GM12878 (cell line): ENCODE data around the gene SLC37A1. TPM values are rescaled to one million over a fixed set of nuclear protein-coding genes. Genes with fewer than 3 reads are reported as not detected.

ENCODE experiments used
- ATAC-seq: fragments of 200-7000 bp; cut with Tn5 transposase; 3 replicates; pipeline ENCODE4 v1.9.1; 2020; ENCODE audit warnings: mild to moderate bottlenecking, moderate library complexity
- BruUV-seq: library from RNA; stranded (reverse); fragments of 400-500 nt; replicated peaks from 2 replicates; lab custom pipeline; 2021; lab: Mats Ljungman, UMichigan
- CTCF ChIA-PET: fragments of 300-600 bp; sonication (Branson Sonifier 250); formaldehyde crosslinking; extraction: SDS; loops from one replicate; lab custom pipeline; 2021; ENCODE audit warnings: inconsistent platforms; lab: Yijun Ruan, JAX
- POLR2A ChIA-PET: fragments of 350-600 bp; formaldehyde crosslinking; extraction: SDS; loops from one replicate; lab custom pipeline; 2021; ENCODE audit warnings: inconsistent platforms; lab: Charles Lee
- RAD21 ChIA-PET: fragments of 300-600 bp; sonication (Branson Sonifier 250); formaldehyde crosslinking; loops from one replicate; lab custom pipeline; 2023; ENCODE audit warnings: antibody characterized with exemption; ENCODE audit not compliant: unreplicated experiment; lab: Charles Lee
- SMC1A ChIA-PET: fragments of 300-600 bp; sonication (Branson Sonifier 250); formaldehyde crosslinking; loops from one replicate; lab custom pipeline; 2023; ENCODE audit not compliant: unreplicated experiment, uncharacterized antibody; lab: Charles Lee
- DNase-seq: peaks from one replicate; pipeline ENCODE4 v3.0.0-alpha.2; 2011; ENCODE audit warnings: low read depth, low spot score
- FAIRE-seq: peaks from 3 replicates; lab custom pipeline; 2011; peaks lifted over from hg19 to GRCh38; lab: Jason Lieb, UNC
- H2AFZ ChIP-seq: 2 replicates; pipeline ENCODE4 v1.6.0; 2011; ENCODE audit warnings: low read depth, low read length, control low read depth; ENCODE audit not compliant: control insufficient read depth
- H3K27ac ChIP-seq: 2 replicates; pipeline ENCODE4 v1.5.1; 2011; ENCODE audit warnings: control low read depth; ENCODE audit not compliant: control insufficient read depth, insufficient read depth
- H3K27me3 ChIP-seq, 2 experiments: replicated peaks in 1 of 2; 2 replicates each; pipeline versions ENCODE4 v1.6.0 to v1.6.1; 2011; ENCODE audit warnings: low read length in 1 of 2; ENCODE audit not compliant: control insufficient read depth in 2 of 2, insufficient read depth in 2 of 2
- H3K36me3 ChIP-seq, 2 experiments: 2 replicates each; pipeline ENCODE4 v1.5.1; 2011; ENCODE audit warnings: low read length in 1 of 2; ENCODE audit not compliant: control insufficient read depth in 2 of 2, insufficient read depth in 2 of 2
- H3K4me1 ChIP-seq: 2 replicates; pipeline ENCODE4 v1.6.1; 2011; ENCODE audit warnings: mild to moderate bottlenecking, low read length, moderate library complexity, mixed read lengths; ENCODE audit not compliant: control insufficient read depth, insufficient read depth
- H3K4me2 ChIP-seq: 2 replicates; pipeline ENCODE4 v1.6.0; 2011; ENCODE audit warnings: control low read depth; ENCODE audit not compliant: control insufficient read depth, insufficient read depth
- H3K4me3 ChIP-seq: fragments of 200-600 bp; sonication (generic); 2 replicates; pipeline ENCODE4 v1.5.1; 2016
- H3K79me2 ChIP-seq: 2 replicates; pipeline ENCODE4 v1.6.0; 2011; ENCODE audit warnings: low read length; ENCODE audit not compliant: control insufficient read depth, insufficient read depth
- H3K9ac ChIP-seq: 2 replicates; pipeline ENCODE4 v1.8.0; 2011; ENCODE audit warnings: low read length, control low read depth, mixed read lengths; ENCODE audit not compliant: control insufficient read depth, insufficient read depth
- H3K9me3 ChIP-seq: replicated peaks from 3 replicates; pipeline ENCODE4 v1.5.1; 2011; ENCODE audit warnings: mild to moderate bottlenecking, low read length; ENCODE audit not compliant: control insufficient read depth, insufficient read depth
- H4K20me1 ChIP-seq: 2 replicates; pipeline ENCODE4 v1.6.0; 2011; ENCODE audit not compliant: control insufficient read depth, insufficient read depth
- ATF7 ChIP-seq: fragments of 450-650 bp; IDR thresholded peaks from 2 replicates; pipeline ENCODE4 v1.6.1; 2016; ENCODE audit warnings: low read depth, mild to moderate bottlenecking
- CHD2 ChIP-seq: IDR thresholded peaks from 2 replicates; pipeline ENCODE4 v1.6.1; 2011; ENCODE audit warnings: low read depth, low read length, improper control_type of control experiment, borderline replicate concordance
- CHD4 ChIP-seq: fragments of 200-600 bp; sonication (generic); IDR thresholded peaks from 2 replicates; pipeline ENCODE4 v1.6.1; 2016; ENCODE audit warnings: mild to moderate bottlenecking
- EED ChIP-seq: sonication (generic); IDR thresholded peaks from 2 replicates; pipeline ENCODE4 v1.6.1; 2016; ENCODE audit warnings: antibody characterized with exemption, low read depth
- FOXK2 ChIP-seq: fragments of 450-650 bp; IDR thresholded peaks from 2 replicates; pipeline ENCODE4 v1.6.1; 2017; ENCODE audit warnings: mild to moderate bottlenecking, moderate library complexity
- HCFC1 ChIP-seq: fragments of 150-350 bp; IDR thresholded peaks from 2 replicates; pipeline ENCODE4 v1.6.1; 2014; ENCODE audit warnings: low read length
- IKZF2 ChIP-seq, 2 experiments: fragments of 450-650 bp; IDR thresholded peaks; 2 replicates each; pipeline ENCODE4 v1.6.1; 2017; ENCODE audit warnings: mild to moderate bottlenecking in 2 of 2, moderate library complexity in 2 of 2
- KAT2A ChIP-seq: conservative IDR thresholded peaks from 2 replicates; pipeline ENCODE4 v1.6.1; 2011; ENCODE audit warnings: low read depth, low read length; ENCODE audit not compliant: control insufficient read depth
- NFYB ChIP-seq: IDR thresholded peaks from 2 replicates; pipeline ENCODE4 v1.6.1; 2011; ENCODE audit warnings: low read depth, mild to moderate bottlenecking, low read length, improper control_type of control experiment, moderate library complexity; ENCODE audit not compliant: insufficient read depth
- RFX5 ChIP-seq: IDR thresholded peaks from 2 replicates; pipeline ENCODE4 v1.6.1; 2011; ENCODE audit warnings: low read depth, low read length, improper control_type of control experiment
- SIX5 ChIP-seq: IDR thresholded peaks from 2 replicates; pipeline ENCODE4 v1.6.1; 2011; ENCODE audit warnings: mild to moderate bottlenecking, low read depth, low read length, moderate library complexity; ENCODE audit not compliant: severe bottlenecking
- SUPT20H ChIP-seq: IDR thresholded peaks from 2 replicates; pipeline ENCODE4 v1.6.1; 2011; ENCODE audit warnings: low read depth, mild to moderate bottlenecking, low read length, moderate library complexity, borderline replicate concordance; ENCODE audit not compliant: control insufficient read depth
- USF2 ChIP-seq: IDR thresholded peaks from 2 replicates; pipeline ENCODE4 v1.6.1; 2011; ENCODE audit warnings: low read depth, low read length, improper control_type of control experiment, borderline replicate concordance
- WRNIP1 ChIP-seq: IDR thresholded peaks from 2 replicates; pipeline ENCODE4 v1.6.1; 2011; ENCODE audit warnings: low read depth, low read length, improper control_type of control experiment, borderline replicate concordance
- ZNF217 ChIP-seq: fragments of 450-650 bp; IDR thresholded peaks from 2 replicates; pipeline ENCODE4 v1.6.1; 2017; ENCODE audit warnings: antibody characterized with exemption, mild to moderate bottlenecking
- ZNF24 ChIP-seq: fragments of 450-650 bp; IDR thresholded peaks from 2 replicates; pipeline ENCODE4 v1.6.1; 2017; ENCODE audit warnings: antibody characterized with exemption, mild to moderate bottlenecking
- ZNF384 ChIP-seq: IDR thresholded peaks from 2 replicates; pipeline ENCODE4 v1.6.1; 2012; ENCODE audit warnings: low read depth, mild to moderate bottlenecking, low read length, improper control_type of control experiment, borderline replicate concordance
- WGBS: methylation state at CpG from one replicate; pipeline ENCODE4 v1.1.6; 2016; ENCODE audit warnings: low lambda C conversion rate; ENCODE audit not compliant: insufficient replicate concordance, insufficient coverage; ENCODE audit errors: missing lambda C conversion rate; 5-methylcytosine and 5-hydroxymethylcytosine counted together
- in situ Hi-C: fragments of 300-500 bp; cut with MboI; formaldehyde crosslinking; loops from 9 replicates; pipeline ENCODE4 v1.14.3; 2018; ENCODE audit warnings: mixed read lengths
- intact Hi-C: fragments of 100-400 bp; cut with micrococcal nuclease; formaldehyde crosslinking; loops from one replicate; pipeline ENCODE4 v1.14.2; 2022; ENCODE audit not compliant: unreplicated experiment
- polyA plus RNA-seq, 11 experiments: library from polyadenylated mRNA; depleted of rRNA in 4 of 11; unstranded in 6 of 11; stranded (reverse) in 5 of 11; fragments of >200 nt; fragmentation: Nextera tagmentation in 4 of 11; fragmentation: Illumina TruSeq in 1 of 11; extraction: Ambion mirVana in 4 of 11; extraction: Trizol in 1 of 11; gene quantifications; 1 replicate in 1 of 11; 2 replicates in 10 of 11; pipeline versions ENCODE4 v1.2.1 to v1.2.3, GENCODE V29; 2011 to 2016; ENCODE audit warnings: inconsistent platforms in 2 of 11, missing spikeins in 2 of 11, low read depth in 1 of 11
- total RNA-seq, 4 experiments: library from RNA; depleted of rRNA in 3 of 4; stranded (reverse); fragments of >200 nt in 3 of 4; fragmentation: Illumina TruSeq in 1 of 4; extraction: Trizol in 1 of 4; gene quantifications; 2 replicates each; pipeline versions ENCODE4 v1.2.1 to v1.2.3, GENCODE V29; 2013 to 2021

SLC37A1 gene
- total and polyA plus RNA-seq, 10 of the 15 experiments (the other 5 are each of a cell fraction or from before 2014, with no cell fraction given) = 1.1 to 35.5 (median 24.4) TPM

- no peak for TF ChIP-seq IKZF2 (IDR thresholded peaks at IDR 0.05)
- no peak for TF ChIP-seq SIX5
- no peak for TF ChIP-seq HCFC1
- TF ChIP-seq ZNF24 = no peak
- no peak for TF ChIP-seq CHD2
- TF ChIP-seq ZNF217 = no peak
- no peak for TF ChIP-seq KAT2A
Measured at GRCh38 chr21:42543106-42543847, 29.6 kb downstream of the SLC37A1 start (continued).

GRCh38 chr21:42544544-42544943, 30.9 kb downstream of the SLC37A1 start:
- POLR2A ChIA-PET = no interaction called here
- 92% methylated on average over 8 of the region's 8 CpGs for WGBS
- SMC1A ChIA-PET = interaction anchor here (0.8 kb wide), 1 partner anchor 16 kb away, joined by 3 read pairs; no protein-coding TSS in a partner anchor
- ATAC-seq (no peak), FAIRE-seq (no peak), DNase-seq (no peak)
- BruUV-seq = no TSS peak
- no peak overlapping the region for H2AFZ ChIP-seq
- in situ Hi-C loops = no loop called here
- intact Hi-C loops = no loop called here
- H3K36me3 ChIP-seq = peaks cover 14 to 28% of the 10 kb centered on the region in 2 experiments
- no peak overlapping the region for H3K4me2 ChIP-seq
- no peak overlapping the region for H3K9ac ChIP-seq
- H4K20me1 ChIP-seq = no peaks in the 10 kb centered on the region
- no peak overlapping the region for H3K27ac ChIP-seq
- TF ChIP-seq ATF7 (no peak), USF2 (no peak), NFYB (no peak), CHD4 (no peak), FOXK2 (no peak), WRNIP1 (no peak), HCFC1 (no peak), SUPT20H (no peak), RFX5 (no peak), EED (no peak), ZNF384 (no peak)
- CTCF ChIA-PET = interaction anchor here (1.0 to 1.5 kb wide), 2 partner anchors 38 to 77 kb away, joined by 3 read pairs; no protein-coding TSS in a partner anchor
- RAD21 ChIA-PET = no interaction called here
- H3K4me3 ChIP-seq = no peak overlapping the region
- no peaks in the 10 kb centered on the region for H3K9me3 ChIP-seq
- H3K27me3 ChIP-seq = no peaks in the 10 kb centered on the region
- H3K4me1 ChIP-seq = peaks cover 8% of the 10 kb centered on the region
- no peaks in the 10 kb centered on the region for H3K79me2 ChIP-seq
